ENCODE results near the gene GOSR1. TPM values are rescaled to one million over a fixed set of nuclear protein-coding genes. Genes with fewer than 3 reads are reported as not detected.
"Not testable (repeated sequence)": the region's sequence is repeated elsewhere in the genome, so short reads cannot be mapped to it uniquely, and the experiment has no call there.

GOSR1 gene
- total and polyA plus RNA-seq, 4 donors: 14.8 to 45.1 (median 32.1) TPM

DNA sequence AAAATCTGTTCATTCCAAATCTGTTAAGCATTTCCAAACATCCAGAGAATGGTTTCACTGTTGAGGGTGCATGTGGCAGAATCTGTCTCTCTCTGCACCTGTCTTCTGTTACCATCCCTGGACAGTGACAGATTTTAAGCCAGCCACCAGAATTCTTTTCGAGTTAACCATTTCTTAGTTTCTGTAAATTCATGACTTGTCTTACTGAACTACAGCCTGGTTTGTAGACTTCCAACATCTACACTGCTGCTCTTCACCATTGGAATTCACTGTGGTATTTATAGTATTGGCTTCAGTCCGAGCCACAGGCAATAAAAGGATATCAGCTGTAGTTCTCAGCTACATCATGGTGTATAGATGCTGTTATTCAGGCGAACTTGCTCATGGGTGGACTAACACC, 47.6 kb downstream of the GOSR1 start:
- no peak overlapping the region for H3K4me3 ChIP-seq
- no peak overlapping the region for H3K9ac ChIP-seq (ENCODE audit: insufficient read depth in 1 of 2, low read length in 2 of 2)
- DNase-seq: peak in 2 of 3 donors; percentile 6 to 9
- H3K4me1 ChIP-seq (ENCODE audit: control insufficient read depth in 5 of 5, insufficient read depth in 5 of 5, low read length in 5 of 5): peaks cover 0 to 6% (median 0%) of the 10 kb centered on the region in 5 donors
- peaks cover 11 to 19% (median 12%) of the 10 kb centered on the region in 4 donors for H3K36me3 ChIP-seq (ENCODE audit: control insufficient read depth in 4 of 4, insufficient read depth in 4 of 4, low read length in 4 of 4)
- no peaks in the 10 kb centered on the region for H3K27me3 ChIP-seq (ENCODE audit: control insufficient read depth in 3 of 3, insufficient read depth in 3 of 3, low read length in 2 of 3)
- no peak overlapping the region for H3K27ac ChIP-seq (ENCODE audit: low read depth in 1 of 2, low read length in 1 of 2)
- no peaks in the 10 kb centered on the region for H3K9me3 ChIP-seq (ENCODE audit: control insufficient read depth in 4 of 4, insufficient read depth in 3 of 4, low read length in 3 of 4)
- no peak for ATAC-seq (ENCODE audit: insufficient read depth, low FRiP score)
- TF ChIP-seq, protein P1, sequence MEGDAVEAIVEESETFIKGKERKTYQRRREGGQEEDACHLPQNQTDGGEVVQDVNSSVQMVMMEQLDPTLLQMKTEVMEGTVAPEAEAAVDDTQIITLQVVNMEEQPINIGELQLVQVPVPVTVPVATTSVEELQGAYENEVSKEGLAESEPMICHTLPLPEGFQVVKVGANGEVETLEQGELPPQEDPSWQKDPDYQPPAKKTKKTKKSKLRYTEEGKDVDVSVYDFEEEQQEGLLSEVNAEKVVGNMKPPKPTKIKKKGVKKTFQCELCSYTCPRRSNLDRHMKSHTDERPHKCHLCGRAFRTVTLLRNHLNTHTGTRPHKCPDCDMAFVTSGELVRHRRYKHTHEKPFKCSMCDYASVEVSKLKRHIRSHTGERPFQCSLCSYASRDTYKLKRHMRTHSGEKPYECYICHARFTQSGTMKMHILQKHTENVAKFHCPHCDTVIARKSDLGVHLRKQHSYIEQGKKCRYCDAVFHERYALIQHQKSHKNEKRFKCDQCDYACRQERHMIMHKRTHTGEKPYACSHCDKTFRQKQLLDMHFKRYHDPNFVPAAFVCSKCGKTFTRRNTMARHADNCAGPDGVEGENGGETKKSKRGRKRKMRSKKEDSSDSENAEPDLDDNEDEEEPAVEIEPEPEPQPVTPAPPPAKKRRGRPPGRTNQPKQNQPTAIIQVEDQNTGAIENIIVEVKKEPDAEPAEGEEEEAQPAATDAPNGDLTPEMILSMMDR (IDR thresholded peaks at IDR 0.05; ENCODE audit: control extremely low read depth, extremely low read depth): no peak
- 86 to 91% methylated on average over 3 of the region's 3 CpGs for WGBS, 2 donors

DNA sequence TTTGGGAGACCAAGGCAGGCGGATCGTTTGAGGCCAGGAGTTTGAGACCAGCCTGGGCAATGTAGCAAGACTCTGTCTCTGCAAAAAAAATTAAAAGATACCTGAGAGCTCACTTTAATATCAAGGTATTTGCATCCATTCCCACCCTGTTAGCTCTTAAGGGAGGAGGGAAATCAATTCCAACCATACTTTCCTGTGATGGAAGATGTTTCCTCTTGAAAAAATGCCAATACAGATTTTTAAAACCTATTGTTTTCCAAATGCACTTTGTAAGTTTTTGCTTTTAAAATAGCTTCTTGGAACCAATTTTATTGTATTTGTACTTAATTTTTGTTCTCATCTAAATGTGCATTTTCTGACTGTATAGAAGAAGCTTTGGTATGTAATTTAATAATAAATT, 49.2 kb downstream of the GOSR1 start:
- Histone ChIP-seq H3K36me3 (ENCODE audit: control insufficient read depth in 4 of 4, insufficient read depth in 4 of 4, low read length in 4 of 4) (peaks cover 6 to 13% (median 10%) of the 10 kb centered on the region in 4 donors), H3K9me3 (ENCODE audit: control insufficient read depth in 4 of 4, insufficient read depth in 3 of 4, low read length in 3 of 4) (no peaks in the 10 kb centered on the region), H3K9ac (ENCODE audit: insufficient read depth in 1 of 2, low read length in 2 of 2) (no peak overlapping the region), H3K4me3 (no peak overlapping the region), H3K27me3 (ENCODE audit: control insufficient read depth in 3 of 3, insufficient read depth in 3 of 3, low read length in 2 of 3) (no peaks in the 10 kb centered on the region), H3K4me1 (ENCODE audit: control insufficient read depth in 5 of 5, insufficient read depth in 5 of 5, low read length in 5 of 5) (peaks cover 0 to 6% (median 0%) of the 10 kb centered on the region in 5 donors), H3K27ac (ENCODE audit: low read depth in 1 of 2, low read length in 1 of 2) (no peak overlapping the region)
- 97 to 100% methylated on average over 2 of the region's 2 CpGs for WGBS, 2 donors
- TF ChIP-seq, protein P1 (IDR thresholded peaks at IDR 0.05; ENCODE audit: control extremely low read depth, extremely low read depth): no peak
- DNase-seq: no peak
- no peak for ATAC-seq (ENCODE audit: insufficient read depth, low FRiP score)

DNA sequence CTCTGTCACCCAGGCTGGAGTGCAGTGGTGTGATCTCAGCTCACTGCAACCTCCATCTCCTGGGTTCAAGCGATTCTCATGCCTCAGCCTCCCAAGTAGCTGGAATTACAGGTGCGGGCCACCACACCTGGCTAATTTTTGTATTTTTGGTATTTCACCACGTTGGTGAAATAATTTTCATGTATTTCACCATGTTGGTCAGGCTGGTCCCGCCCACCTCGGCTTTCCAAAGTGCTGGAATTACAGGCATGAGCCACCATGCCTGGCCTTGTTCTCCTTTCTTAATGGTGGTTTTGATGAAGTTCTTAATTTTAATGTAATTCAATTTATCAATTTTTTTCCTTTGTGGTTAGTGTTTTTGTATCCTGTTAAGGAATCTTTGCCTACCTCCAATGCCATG, 51.5 kb downstream of the GOSR1 start:
- not testable (repeated sequence) for H3K27ac ChIP-seq (ENCODE audit: low read depth in 1 of 2, low read length in 1 of 2); H3K4me1 ChIP-seq (ENCODE audit: control insufficient read depth in 5 of 5, insufficient read depth in 5 of 5, low read length in 5 of 5); H3K9ac ChIP-seq (ENCODE audit: insufficient read depth in 1 of 2, low read length in 2 of 2); H3K36me3 ChIP-seq (ENCODE audit: control insufficient read depth in 4 of 4, insufficient read depth in 4 of 4, low read length in 4 of 4); H3K27me3 ChIP-seq (ENCODE audit: control insufficient read depth in 3 of 3, insufficient read depth in 3 of 3, low read length in 2 of 3); H3K9me3 ChIP-seq (ENCODE audit: control insufficient read depth in 4 of 4, insufficient read depth in 3 of 4, low read length in 3 of 4); H3K4me3 ChIP-seq; ATAC-seq (ENCODE audit: insufficient read depth, low FRiP score); DNase-seq
- WGBS, 2 donors: 90 to 92% methylated on average over 5 of the region's 5 CpGs

DNA sequence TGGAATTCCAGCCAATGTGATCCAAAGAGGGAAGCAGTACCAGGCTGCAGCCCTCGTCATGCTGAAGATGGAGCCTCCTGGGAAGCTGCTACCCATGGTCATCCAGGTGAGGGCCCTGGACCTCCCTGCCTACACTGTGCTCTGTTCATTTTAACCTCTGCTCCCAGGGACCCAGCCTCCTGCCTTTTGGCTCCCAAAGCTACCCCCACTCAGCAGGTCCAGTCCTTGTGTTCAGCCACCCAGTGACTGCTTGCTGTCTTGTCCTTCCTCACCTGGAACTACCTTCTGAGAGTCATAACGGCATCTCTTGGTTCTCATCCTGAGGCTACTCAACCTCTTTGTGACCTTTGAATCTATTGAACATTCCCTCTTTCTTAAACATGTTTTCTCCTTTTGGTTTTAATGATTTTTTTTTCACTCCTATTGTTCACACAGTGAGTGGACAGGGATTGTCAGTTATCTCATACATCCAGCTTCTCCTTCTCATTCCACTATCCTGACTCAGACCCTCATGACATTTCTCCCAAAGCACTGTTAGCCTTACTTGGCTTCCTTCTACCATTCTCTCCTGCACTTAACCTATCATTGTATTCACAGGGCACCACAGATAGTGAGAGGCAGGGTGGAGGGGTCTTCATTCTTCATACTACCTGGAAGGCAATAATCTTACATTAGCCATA, 53.3 kb downstream of the GOSR1 start:
- 94 to 98% methylated on average over 2 of the region's 2 CpGs for WGBS, 2 donors
- TF ChIP-seq, protein P1 (IDR thresholded peaks at IDR 0.05; ENCODE audit: control extremely low read depth, extremely low read depth): no peak
- DNase-seq (no peak), ATAC-seq (ENCODE audit: insufficient read depth, low FRiP score) (no peak)
- Histone ChIP-seq H3K4me3 (no peak overlapping the region), H3K4me1 (ENCODE audit: control insufficient read depth in 5 of 5, insufficient read depth in 5 of 5, low read length in 5 of 5) (no peaks in the 10 kb centered on the region), H3K9me3 (ENCODE audit: control insufficient read depth in 4 of 4, insufficient read depth in 3 of 4, low read length in 3 of 4) (no peaks in the 10 kb centered on the region), H3K9ac (ENCODE audit: insufficient read depth in 1 of 2, low read length in 2 of 2) (no peak overlapping the region), H3K27me3 (ENCODE audit: control insufficient read depth in 3 of 3, insufficient read depth in 3 of 3, low read length in 2 of 3) (no peaks in the 10 kb centered on the region), H3K27ac (ENCODE audit: low read depth in 1 of 2, low read length in 1 of 2) (no peak overlapping the region), H3K36me3 (ENCODE audit: control insufficient read depth in 4 of 4, insufficient read depth in 4 of 4, low read length in 4 of 4) (no peaks in the 10 kb centered on the region)
